GM12878 (cell line): ENCODE measurements around the gene ALG8.

Experiments used
- BRCA1 ChIP-seq: IDR thresholded peaks from 2 replicates; pipeline ENCODE4 v1.6.1; 2011; ENCODE audit warnings: low read depth, low read length, improper control_type of control experiment
- CBFB ChIP-seq: IDR thresholded peaks from 2 replicates; pipeline ENCODE4 v1.6.1; 2016; ENCODE audit warnings: antibody characterized with exemption, low read depth
- CUX1 ChIP-seq: IDR thresholded peaks from 2 replicates; pipeline ENCODE4 v1.6.1; 2012; ENCODE audit warnings: improper control_type of control experiment, low read depth, low read length; ENCODE audit not compliant: insufficient replicate concordance
- EGR1 ChIP-seq, 2 experiments: IDR thresholded peaks; 1 replicate in 1 of 2; 2 replicates in 1 of 2; pipeline ENCODE4 v1.6.1; 2011 to 2012; ENCODE audit warnings: low read depth in 2 of 2, low read length in 2 of 2, borderline replicate concordance in 1 of 2, mild to moderate bottlenecking in 1 of 2, moderate library complexity in 1 of 2
- ESRRA ChIP-seq: IDR thresholded peaks from 2 replicates; pipeline ENCODE4 v1.6.1; 2012; ENCODE audit warnings: mild to moderate bottlenecking, low read length, improper control_type of control experiment
- NR2C2 ChIP-seq: IDR thresholded peaks from 2 replicates; pipeline ENCODE4 v1.6.1; 2011; ENCODE audit warnings: borderline replicate concordance, low read depth; ENCODE audit not compliant: control insufficient read depth, insufficient read length
- RAD51 ChIP-seq: fragments of 450-650 bp; IDR thresholded peaks from 2 replicates; pipeline ENCODE4 v1.6.1; 2016; ENCODE audit warnings: moderate library complexity, mild to moderate bottlenecking, inconsistent platforms
- RELB ChIP-seq: fragments of 450-650 bp; IDR thresholded peaks from 2 replicates; pipeline ENCODE4 v1.6.1; 2017; ENCODE audit warnings: low read depth, mild to moderate bottlenecking, moderate library complexity
- SIN3A ChIP-seq: IDR thresholded peaks from 2 replicates; pipeline ENCODE4 v1.6.1; 2012; ENCODE audit warnings: low read depth, low read length, improper control_type of control experiment
- SIX5 ChIP-seq: IDR thresholded peaks from 2 replicates; pipeline ENCODE4 v1.6.1; 2011; ENCODE audit warnings: mild to moderate bottlenecking, low read depth, low read length, moderate library complexity; ENCODE audit not compliant: severe bottlenecking
- SMC3 ChIP-seq: IDR thresholded peaks from 2 replicates; pipeline ENCODE4 v1.6.1; 2011; ENCODE audit warnings: low read length, improper control_type of control experiment, borderline replicate concordance
- TAF1 ChIP-seq: IDR thresholded peaks from 2 replicates; pipeline ENCODE4 v1.6.1; 2011; ENCODE audit warnings: mild to moderate bottlenecking, low read depth, low read length, borderline replicate concordance
- TF ChIP-seq, protein P1 (sequence below), 3 experiments: IDR thresholded peaks in 2 of 3; conservative IDR thresholded peaks in 1 of 3; 2 replicates each; pipeline ENCODE4 v1.5.1; 2011; ENCODE audit warnings: low read depth in 3 of 3, low read length in 3 of 3, mild to moderate bottlenecking in 3 of 3, control low read depth in 2 of 3, moderate library complexity in 2 of 3, inconsistent platforms in 1 of 3, mixed read lengths in 1 of 3; ENCODE audit not compliant: control insufficient read depth in 2 of 3, insufficient read depth in 1 of 3; ENCODE audit errors: extremely low read depth in 1 of 3

GRCh38 chr11:78161346-78161745 is 21.9 kb upstream of the ALG8 start:
- TF ChIP-seq SMC3 = no peak
- TF ChIP-seq, protein P1, sequence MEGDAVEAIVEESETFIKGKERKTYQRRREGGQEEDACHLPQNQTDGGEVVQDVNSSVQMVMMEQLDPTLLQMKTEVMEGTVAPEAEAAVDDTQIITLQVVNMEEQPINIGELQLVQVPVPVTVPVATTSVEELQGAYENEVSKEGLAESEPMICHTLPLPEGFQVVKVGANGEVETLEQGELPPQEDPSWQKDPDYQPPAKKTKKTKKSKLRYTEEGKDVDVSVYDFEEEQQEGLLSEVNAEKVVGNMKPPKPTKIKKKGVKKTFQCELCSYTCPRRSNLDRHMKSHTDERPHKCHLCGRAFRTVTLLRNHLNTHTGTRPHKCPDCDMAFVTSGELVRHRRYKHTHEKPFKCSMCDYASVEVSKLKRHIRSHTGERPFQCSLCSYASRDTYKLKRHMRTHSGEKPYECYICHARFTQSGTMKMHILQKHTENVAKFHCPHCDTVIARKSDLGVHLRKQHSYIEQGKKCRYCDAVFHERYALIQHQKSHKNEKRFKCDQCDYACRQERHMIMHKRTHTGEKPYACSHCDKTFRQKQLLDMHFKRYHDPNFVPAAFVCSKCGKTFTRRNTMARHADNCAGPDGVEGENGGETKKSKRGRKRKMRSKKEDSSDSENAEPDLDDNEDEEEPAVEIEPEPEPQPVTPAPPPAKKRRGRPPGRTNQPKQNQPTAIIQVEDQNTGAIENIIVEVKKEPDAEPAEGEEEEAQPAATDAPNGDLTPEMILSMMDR (IDR thresholded peaks at IDR 0.05 in 2 of 3, conservative IDR thresholded peaks at IDR 0.05 in 1 of 3; ENCODE audit: control insufficient read depth in 2 of 3, extremely low read depth in 1 of 3, insufficient read depth in 1 of 3, low read depth in 3 of 3, low read length in 3 of 3) = no peak
- TF ChIP-seq SIN3A = no peak
- no peak for TF ChIP-seq TAF1
- no peak for TF ChIP-seq NR2C2
- TF ChIP-seq CUX1 = no peak
- no peak for TF ChIP-seq ESRRA
- no peak for TF ChIP-seq EGR1 (IDR thresholded peaks at IDR 0.05; ENCODE audit: borderline replicate concordance in 1 of 2, low read depth in 2 of 2, low read length in 2 of 2)
- TF ChIP-seq SIX5 = no peak
- TF ChIP-seq RAD51 = no peak
- no peak for TF ChIP-seq BRCA1
- TF ChIP-seq RELB = no peak
- TF ChIP-seq CBFB = no peak
